GM19193 (cell line): ENCODE results near the gene LRATD1.

Experiments
- POLR2A ChIP-seq: IDR thresholded peaks from 4 replicates; pipeline ENCODE4 v1.6.1; 2011; ENCODE audit not compliant: insufficient read depth, insufficient read length; ENCODE audit errors: extremely low read depth

LRATD1 gene

DNA sequence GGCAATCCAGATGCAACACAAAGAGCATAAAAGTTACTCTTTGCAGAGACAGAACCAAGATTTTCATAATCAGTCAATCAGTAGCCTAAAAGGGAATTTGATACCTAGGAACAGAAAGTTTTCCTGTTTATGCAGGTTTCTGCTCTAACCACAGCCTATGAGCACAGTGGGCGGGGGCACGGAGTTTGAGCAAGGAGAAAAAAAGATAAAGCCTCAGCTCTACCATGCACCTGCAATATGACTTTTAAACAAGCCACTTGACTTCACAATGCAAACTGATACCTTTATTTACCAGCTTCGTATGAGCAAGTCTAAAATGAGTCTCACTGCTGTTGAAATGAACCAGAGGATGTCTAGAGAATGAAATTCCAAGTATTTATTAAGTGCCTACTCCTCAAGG, 5.6 kb upstream of the LRATD1 start:
- TF ChIP-seq POLR2A: no peak

DNA sequence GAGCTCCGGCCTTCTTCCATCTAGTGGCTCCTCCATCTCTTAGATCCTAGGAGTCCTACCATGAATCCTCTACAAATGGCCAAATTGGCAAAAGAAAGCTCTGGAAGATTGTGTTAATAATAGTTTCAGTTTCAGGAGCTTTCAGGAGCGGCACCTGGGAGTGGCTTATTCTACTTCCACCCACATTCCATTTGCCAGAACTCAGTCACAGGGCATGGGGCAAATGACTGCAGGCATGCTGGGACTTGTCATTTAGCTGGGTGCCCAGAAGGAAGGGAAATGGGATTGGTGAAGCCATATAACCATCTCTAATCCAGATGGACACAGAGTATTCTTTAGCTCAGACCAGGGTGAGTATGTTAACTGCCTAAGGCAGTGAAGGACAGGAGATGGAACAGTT, 3.6 kb upstream of the LRATD1 start:
- TF ChIP-seq POLR2A: no peak

GRCh38 chr2:14631406-14632040, 994 bp upstream of the LRATD1 start:
- TF ChIP-seq POLR2A: no peak

DNA sequence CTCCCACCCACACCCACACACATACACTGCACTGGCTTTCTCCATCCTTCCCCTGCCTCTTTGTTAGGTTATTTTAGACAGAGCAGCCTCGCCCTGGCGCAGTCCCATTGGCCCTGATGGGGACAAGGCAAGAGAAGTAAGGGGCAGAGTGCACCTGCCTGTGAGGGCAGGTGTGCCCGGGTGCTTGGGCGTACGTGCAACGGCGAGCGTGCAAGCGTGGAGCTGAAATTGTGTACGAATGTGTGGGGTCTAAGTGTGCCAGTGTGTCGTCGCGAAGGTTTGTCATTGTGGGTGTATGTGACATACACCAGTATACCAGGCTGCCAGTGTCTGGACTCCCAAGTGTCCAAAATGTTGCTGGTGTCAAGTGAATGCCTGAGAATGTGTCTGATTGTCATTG, 544 bp downstream of the LRATD1 start:
- no peak for TF ChIP-seq POLR2A

- TF ChIP-seq POLR2A: no peak
These were observed 1.1 kb downstream of the LRATD1 start for GRCh38 chr2:14633461-14634181.

DNA sequence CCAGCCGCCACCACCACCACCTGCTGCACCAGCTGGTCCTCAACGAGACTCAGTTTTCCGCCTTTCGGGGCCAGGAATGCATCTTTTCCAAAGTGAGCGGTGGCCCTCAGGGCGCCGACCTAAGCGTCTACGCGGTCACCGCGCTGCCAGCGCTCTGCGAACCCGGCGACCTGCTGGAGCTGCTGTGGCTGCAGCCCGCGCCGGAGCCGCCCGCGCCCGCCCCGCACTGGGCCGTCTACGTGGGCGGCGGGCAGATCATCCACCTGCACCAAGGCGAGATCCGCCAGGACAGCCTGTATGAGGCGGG, 1.6 kb downstream of the LRATD1 start:
- no peak for TF ChIP-seq POLR2A

DNA sequence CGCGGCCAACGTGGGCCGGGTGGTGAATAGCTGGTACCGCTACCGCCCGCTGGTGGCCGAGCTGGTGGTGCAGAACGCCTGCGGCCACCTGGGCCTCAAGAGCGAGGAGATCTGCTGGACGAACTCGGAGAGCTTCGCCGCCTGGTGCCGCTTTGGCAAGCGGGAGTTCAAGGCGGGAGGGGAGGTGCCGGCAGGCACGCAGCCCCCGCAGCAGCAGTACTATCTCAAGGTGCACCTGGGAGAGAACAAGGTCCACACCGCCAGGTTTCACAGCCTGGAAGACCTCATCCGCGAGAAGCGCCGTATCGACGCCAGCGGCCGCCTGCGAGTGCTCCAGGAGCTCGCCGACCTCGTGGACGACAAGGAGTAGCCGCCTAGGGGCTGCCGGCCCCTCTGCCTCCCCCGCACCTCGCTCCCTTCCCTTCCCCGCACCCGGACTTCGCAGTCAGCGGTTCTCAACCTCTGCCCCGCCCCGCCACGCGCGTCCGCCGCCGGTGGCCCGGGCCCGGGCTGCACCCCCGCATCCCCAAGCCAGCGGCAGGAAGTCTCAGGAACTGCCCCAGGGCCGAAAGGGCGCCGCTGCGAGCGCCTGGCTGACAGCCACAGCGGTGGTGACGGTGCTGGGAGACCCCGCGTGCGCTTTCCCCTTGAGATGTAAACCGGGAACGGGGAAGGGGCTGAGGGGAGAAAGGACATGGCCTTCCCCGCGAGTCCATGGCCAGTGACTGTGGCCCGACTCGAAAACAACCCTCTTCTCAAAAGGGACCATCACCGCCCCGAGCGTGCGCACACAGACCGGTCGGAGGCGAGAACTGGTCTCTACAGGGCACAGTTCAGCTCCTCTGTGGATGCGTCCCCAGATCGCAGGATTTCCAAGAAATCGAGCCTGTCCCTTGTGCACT, 2.2 kb downstream of the LRATD1 start:
- no peak for TF ChIP-seq POLR2A

DNA sequence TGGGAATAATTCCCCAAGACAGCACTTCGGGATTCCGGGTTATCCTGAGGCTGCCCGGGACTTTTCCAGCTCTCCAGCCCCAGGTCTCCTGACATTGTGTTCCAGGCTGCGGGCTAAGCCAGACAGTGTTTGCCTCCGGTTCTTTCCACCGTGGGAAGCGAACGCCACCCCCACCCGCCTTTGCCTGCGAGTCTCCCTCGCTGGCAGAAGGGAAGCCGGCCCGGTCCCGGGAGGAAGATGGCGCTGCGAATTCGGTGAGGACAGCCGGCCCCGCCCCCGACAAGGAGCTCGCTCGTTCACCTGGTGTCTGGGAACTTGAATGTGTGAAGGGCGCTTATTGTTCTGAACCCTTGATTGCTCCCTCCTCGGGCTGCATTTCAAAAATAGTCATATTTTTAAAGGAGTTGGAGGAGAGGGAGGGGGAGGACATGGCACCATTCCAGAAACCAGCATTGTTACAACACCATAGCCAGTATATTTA, 2.9 kb downstream of the LRATD1 start:
- no peak for TF ChIP-seq POLR2A

- no peak for TF ChIP-seq POLR2A
These were observed 6.0 kb downstream of the LRATD1 start for GRCh38 chr2:14638488-14638887.

DNA sequence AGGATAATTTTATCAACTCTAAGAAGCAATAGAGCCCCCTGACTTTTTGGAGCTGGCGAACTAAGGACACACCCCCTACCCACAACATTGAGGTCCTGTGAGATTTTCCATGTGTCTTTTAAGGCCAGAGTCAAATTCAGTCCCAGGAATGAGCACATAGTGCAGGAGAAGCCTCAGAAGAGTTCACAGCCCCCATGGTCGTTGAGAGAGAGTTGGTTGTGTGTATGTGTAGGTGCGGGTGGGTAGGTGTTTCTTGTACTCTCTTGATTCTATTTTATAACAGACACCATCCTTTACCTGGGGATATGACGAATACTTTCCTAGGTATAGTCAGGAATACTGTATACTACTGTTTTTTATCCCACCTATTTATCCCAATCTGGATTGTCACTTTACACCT, 8.6 kb downstream of the LRATD1 start:
- no peak for TF ChIP-seq POLR2A

DNA sequence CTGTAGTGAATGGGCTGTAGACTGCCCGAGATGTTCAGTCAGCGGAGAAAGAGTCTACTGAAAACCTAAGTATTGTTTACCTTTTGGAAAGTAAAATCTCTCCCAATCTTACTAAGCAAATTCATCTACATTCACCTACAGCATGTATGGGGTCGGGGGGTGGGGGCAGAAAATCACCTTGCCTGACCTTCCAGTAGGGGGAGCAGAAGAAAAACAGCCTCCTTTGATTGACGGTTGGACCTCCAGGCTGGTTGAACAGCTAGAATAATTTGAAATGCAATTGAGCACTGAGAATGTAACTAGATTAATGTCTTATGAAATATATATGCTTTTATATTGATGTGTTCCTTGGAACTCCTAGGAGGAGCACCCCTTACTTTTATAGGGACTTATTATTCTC, 10.0 kb downstream of the LRATD1 start:
- TF ChIP-seq POLR2A: no peak

DNA sequence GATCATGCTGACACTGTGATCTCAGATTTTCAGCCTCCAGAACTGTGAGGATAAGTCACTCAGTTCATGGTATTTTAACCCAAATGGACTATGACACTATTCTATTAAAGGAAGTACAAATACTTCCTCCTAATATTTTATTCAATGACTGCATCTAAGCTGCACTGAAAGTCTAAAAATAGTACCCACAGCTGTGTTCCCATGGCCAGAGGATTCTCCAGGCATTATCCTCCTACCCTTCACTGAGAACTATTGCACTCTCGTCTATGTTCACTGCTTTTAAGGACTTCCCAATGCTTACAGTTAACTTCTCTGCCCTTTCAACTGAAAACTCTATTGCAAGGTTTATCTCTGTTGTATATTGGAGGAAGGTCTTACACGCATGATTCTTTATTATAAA, 15.2 kb downstream of the LRATD1 start:
- TF ChIP-seq POLR2A: no peak

DNA sequence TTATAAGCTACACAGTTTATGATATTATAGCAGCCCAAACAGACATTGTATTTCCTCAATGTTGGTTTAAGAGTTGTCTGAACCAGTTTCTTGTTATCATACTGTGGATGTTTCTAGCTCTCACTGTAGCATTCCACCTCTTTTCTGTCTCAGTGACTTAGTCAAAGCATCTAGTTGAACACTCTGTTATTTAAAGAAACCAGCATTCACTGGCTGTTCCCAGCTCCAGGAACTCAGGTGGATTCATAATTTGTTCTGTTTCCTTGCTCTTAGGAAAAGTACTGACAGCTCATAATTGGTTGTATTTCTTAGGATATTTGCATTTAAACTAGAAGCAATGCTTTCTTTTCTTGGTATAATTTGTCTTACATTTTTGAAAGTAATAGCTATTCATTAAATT, 17.5 kb downstream of the LRATD1 start:
- no peak for TF ChIP-seq POLR2A

GRCh38 chr2:14654835-14655282, 22.3 kb downstream of the LRATD1 start:
- no peak for TF ChIP-seq POLR2A

GRCh38 chr2:14656146-14656545, 23.6 kb downstream of the LRATD1 start:
- no peak for TF ChIP-seq POLR2A
